NCI-H774 (cell line): Measurements from ENCODE around the gene PI4KA.
A peak's percentile ranks its signal among the peaks of the same experiment; 100 is the strongest.

ENCODE experiments used
- DNase-seq: peaks from one replicate; lab custom pipeline; 2025; lab: John Stamatoyannopoulos, UW

PI4KA gene

DNA sequence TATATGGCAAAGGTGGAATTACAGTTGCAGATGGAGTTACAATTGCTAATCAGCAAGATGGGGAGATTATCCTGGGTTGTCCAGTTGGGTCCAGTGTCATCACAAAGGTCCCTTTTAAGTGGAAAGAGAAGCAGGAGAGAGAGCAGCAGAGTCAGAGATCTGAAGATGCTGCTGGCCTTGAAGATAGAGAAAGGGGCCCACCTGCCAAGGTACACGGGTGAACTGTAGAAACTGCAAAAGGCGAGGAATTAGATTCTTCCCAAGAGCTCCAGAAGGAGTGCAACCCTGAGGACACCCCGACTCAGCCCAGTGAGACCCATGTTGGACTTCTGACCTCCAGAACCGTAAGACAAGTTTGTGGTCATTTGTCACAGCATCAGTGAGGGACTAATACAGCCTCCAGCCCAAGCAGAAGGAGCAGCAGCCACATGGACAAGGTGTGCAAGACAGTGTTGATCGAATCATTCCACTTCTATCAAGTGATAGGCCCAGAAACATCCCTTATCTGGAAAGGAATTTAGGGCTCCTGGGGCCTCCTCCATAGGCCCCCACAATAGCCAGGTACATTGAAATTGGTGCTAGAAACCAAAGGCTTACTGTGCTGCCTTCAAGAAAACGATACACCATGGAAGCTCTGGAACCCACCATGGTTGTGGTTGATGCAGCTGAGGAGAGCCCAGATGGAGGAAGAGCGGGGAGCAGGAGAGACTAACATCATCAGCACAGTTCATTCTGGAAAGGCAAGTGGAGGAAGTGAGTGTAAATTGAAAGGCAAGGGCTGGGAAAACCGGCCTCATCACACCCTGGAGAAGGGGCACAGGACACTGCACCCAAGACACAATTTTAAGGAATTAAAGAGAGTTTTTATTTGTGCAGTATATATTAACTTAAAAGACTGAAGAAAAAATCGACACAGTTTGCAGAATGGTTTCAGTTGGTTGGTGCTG is 23.5 kb upstream of the PI4KA start:
- no peak for DNase-seq

DNA sequence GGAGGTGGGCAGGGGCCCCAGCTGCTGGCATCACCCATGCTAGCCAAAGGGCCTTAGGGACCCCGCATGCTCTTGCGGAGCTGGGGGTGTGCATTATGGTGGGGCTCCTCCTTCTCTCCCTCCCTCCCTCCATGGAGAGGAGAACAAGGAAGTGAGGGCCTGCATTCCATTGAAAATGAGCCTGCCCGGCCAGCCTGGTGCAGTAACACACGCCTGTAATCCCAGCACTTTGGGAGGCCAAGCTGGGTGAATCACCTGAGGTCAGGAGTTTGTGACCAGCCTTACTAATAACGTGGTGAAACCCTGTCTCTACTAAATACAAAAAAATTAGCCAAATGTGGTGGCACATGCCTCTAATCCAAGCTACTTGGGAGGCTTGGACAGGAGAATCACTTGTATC is 22.6 kb upstream of the PI4KA start:
- no peak for DNase-seq

DNA sequence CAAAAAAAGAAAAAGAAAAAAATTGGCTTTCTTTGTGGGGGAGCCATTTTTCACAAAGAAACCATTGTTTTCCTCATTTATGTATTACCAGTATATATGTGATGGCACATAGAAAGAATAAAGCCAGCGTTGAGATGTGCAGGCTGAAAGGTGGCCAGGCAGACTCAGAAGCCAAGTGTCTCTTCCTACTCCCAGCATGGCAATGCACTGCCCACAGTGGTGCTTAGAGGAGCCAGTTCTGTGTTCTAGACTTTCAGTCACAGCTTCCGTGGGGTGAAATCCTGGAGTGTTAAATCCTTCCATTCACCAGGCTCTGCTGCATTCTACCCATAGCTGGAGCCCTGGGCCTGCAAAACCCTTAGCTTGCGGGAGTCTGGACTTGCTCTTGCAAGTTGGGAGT is 19.1 kb upstream of the PI4KA start:
- DNase-seq: no peak

DNA sequence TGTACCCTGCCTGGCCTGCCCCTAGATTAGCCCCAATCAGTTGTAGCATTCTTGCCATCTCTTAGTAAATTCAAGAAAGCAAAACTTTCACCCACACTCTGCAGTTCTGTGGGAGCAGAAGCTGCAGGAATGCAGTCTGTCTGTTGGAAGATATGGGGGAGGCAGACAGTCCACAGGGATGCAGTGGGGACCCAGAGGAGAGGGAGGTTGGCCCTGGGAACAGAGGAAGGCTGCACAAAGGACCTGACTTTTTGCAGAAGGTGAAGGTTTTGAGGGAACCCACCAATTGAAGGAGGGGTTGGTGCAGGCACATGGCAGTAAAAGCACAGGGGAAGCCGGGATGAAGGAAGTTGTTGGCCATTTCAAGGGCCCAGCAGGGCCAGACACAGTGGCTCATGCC is 16.7 kb upstream of the PI4KA start:
- no peak for DNase-seq

DNA sequence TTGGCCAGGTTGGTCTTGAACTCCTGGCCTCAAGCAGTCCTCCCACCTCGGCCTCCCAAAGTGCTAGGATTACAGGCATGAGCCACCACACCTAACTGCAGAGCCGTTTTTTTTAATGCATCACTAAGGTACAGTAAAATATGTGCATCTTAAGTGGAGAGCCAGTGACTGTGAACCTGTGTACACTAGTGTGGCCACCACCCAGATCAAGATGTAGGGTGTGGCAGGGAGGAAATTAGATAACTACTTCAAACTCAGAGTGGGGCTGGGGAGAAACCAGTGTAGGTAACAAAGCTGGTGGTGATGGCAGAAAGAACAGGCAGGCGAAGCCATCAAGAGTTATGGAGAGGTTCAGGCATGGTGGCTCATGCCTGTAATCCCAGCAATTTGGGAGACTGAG is 14.6 kb upstream of the PI4KA start:
- no peak for DNase-seq

DNA sequence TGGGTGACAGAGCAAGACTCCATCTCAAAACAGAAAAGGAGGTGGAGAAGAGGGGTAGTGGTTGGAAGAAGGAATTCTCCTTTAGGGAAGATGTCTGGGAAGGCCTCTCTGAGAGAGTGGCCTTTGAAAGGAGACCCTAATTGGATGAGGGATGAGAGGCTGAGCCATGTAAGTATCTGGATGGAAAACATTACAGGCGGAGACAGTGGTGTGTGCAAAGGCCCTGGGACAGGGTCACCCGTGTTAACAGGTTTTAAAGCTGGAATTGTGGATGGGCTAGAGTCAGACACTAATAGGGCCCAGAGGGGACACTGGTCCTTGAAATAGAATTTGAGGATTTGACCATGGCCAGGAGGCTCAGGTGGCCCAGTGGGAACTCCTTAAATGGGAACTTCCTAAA is 10.6 kb upstream of the PI4KA start:
- DNase-seq: no peak

DNA sequence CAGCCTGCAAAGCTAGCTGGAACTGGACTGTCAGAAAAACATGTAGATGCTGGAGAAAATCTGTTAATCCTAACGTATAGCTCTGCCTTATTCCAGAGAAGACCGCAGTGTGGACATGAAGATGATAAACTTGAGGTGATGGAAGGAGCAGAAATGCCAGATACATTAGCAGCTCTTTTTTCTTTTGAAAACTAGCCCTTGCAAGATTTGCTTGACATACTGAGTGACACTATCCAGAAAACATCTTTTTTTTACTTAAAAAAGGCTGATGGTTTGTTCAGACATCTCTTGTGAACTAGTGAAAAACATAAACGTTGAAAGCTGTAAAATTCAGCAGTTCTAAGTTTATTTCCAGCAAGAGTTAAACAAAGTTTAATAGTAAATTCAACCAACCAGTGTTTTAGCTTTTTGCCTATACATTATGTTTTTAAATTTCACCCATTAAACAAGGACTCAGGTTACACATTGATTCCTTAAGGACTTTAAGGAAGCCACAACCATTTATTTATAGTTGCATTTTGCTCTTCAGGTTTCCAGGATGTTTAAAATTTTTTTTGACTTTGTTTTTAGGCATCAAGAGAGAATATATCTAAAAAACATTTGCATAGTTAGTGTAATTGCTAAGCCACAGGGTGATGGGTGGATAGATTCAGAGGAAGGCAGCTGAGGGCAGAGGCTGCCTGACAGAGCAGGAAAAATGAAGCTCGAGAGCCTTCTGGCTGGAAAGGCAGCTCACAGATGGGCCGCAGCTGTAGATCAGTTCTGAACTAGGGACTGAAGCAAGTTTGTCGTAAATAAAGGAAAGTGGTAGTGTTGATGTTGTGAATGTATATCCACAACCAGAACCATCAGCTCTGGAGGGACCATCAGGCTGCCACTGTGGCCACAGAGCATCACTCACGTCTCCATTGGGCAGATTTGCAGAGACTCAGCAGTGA is 9.7 kb upstream of the PI4KA start:
- DNase-seq: no peak

DNA sequence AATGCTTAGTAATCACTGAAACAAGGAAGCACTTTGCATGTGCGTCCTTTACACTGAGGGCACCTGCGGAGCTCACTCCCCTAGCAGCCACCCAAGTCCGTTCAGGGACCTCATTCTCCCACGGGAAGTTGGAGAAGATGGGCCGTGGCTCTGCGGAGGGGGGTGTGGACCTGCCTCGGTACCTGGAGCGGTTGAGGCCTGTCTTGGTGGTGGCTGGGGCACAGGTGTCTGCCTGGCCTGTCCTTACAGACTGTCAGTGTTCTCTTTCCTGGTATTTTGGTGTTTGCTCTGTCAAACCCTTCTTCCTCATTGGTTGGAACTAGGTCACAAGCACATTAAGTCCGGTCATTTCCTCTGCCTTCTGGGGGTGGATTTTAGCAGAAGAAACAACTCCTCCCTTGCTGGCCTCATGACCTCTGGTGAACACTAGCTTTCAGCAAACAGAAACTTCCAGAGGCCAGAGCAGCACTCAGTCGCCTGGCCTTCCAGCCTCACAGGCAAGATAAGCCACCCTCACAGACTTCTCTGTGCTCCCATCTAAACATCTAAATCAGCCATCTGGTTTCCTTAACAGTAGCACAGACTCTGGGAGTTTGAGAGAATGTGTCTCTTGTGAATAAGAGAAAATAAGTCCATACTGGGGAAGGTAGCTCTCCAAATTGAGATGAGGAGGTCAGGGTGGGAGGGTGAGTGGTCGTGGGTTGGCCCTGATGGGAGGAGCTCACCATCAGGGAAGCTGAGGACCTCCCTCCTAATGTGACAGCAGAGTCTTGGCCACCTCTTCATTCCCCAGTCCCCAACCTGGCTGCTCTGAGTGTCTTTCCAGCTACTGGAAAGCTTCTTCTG is 8.8 kb upstream of the PI4KA start:
- DNase-seq: no peak

DNA sequence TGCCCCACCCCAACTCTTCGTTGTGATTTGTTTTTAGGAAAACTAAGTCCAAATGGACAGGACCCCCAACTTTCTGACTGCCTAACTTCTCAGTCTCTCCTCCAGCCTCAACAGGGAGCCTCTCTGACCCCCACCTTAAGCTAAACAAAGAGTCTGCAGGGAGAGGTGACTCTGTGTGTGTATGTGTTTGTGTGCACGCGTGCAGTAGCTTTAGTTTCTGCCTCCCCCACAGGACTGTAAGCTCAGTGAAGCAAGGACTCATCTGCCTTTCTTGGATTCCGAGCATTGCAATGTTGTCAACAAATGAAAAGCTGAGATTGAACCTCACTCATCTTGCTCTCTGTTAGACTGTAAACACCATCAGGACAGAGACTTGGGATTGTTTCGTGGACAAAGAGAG is 8.1 kb upstream of the PI4KA start:
- no peak for DNase-seq

DNA sequence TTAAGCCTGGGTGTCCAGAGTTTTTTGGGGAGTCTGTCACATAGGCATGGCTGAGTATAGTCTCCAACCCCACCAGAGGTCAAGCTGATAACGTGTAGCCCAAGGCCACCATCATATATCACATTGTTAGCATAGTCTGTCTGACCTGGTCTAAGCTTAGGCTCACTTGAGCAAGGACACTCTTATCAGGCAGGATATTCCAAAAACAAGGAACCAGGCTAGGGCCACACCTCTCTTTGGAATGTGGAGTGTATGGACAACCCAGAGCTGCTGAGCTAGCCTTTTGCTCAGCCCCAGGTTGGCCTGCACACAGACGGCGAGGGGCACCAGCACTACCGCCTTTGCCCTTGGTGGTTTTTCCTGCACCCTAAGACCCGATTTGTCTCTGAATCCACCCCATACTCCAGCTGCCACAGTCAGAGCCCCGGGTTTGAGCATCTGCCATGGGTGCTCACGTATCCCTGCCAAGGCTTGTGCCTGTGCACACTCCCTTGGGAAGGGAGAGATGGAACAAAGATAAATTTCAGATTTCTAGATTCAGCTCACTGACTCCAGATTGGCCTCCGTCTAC is 7.3 kb upstream of the PI4KA start:
- DNase-seq: no peak

DNA sequence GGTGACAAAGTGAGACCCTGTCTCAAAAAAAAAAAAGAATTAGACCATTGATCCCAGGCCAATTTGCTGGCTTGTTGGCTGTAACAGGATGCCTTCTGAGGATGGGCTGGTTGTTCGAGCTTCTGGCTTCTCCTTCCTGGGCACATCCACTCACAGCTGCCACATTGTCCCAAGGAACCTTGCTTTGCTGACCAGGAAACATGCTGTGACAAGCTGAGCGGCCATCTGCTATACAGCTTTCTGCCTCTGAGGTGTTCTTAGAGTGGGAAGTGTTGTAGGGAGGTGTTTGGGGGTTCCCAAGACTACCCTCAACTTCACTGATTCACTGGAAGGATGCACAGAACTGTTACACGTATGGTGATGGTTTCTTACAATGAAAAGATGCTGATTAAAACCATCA is 6.7 kb upstream of the PI4KA start:
- DNase-seq: no peak

DNA sequence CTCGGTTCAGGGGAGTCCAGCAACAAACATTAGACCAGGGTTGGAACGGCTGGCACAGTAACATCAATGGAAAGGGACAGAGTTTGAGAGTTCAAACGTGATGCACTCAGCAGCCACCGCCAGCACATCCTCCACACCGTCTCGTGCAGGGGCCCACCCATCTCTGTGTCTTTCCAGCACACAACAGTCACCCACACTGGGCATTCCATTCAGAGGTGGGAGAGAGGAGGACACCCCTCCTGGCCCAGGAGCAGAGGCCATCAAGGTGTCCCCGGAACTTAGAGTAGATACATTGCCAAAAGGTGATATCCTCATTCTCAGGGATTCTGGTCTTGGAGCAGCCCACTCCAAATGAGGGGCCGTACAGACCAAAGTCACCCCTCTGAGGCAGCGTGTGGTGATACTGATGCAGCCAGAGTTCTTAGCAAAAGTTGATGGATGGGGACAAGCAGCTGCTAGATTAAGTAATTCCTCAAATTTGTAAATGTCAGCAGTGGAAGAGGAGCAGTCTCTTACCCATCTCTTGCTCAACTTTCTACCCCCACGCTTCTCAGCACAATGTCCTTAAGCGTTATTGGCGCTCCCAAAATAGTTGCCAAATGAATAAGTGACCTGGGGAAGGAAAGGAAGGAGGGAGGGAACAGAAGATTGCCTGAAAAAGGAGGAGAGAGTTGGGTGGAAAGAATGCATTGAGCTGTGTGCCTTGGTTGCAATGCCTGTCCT is 5.7 kb upstream of the PI4KA start:
- DNase-seq: no peak

DNA sequence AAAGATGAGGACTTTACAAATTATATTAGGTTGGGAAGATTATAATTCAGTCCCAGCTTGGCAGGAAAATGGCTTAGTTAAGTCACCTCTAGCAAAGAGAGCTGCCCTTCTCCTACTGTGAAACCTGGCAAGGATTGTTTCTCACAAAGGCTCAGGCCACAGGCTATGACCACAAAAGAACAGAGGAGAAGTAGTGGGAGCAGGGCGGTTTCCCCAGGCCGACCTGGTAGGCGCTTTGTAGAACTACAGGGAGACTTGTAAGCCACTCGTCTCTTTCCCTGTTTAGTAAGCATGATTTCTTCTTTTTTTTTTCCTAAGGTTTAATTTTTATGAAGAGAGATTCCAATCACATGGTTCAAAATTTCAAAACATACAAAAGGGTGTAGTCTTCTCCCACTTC is 4.8 kb upstream of the PI4KA start:
- no peak for DNase-seq

DNA sequence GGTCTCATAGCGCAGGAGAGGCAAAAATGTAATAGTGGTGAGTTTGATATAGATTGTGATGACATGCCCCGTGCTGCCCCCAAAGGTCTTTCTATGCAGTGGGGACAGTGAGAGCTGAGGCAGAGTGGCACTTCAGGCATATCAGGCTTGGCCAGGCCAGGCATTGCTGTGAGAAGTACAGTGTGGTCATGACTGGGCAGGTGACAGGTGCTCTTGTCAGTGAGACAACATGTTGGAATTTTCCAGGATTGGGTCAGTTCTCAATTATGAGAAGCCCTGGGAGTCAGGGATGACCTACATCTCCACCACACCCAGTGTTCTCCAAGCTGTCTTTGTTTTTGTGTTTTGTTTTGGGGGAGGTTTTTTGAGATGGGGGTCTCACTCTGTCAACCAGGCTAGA is 3.9 kb upstream of the PI4KA start:
- no peak for DNase-seq

DNA sequence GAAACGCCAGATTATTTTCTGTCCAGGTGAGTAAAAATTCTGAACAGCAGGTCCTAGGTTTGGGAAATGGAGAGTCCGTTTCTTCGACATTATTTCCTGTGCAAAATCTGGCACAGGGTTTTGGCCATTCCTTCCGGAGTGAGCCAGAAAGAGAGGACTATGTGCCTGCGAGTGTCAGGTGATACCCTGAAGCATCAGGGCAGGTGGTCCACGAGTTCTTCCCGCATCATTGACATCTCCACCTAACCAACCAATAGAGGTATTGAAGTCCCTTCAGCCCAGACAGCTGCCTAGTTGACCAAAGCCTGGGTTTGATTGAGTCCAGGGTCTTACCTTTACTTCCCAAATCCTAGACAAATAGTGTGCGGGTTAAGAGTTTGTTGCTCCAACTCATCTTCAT is 1.0 kb upstream of the PI4KA start:
- no peak for DNase-seq

DNA sequence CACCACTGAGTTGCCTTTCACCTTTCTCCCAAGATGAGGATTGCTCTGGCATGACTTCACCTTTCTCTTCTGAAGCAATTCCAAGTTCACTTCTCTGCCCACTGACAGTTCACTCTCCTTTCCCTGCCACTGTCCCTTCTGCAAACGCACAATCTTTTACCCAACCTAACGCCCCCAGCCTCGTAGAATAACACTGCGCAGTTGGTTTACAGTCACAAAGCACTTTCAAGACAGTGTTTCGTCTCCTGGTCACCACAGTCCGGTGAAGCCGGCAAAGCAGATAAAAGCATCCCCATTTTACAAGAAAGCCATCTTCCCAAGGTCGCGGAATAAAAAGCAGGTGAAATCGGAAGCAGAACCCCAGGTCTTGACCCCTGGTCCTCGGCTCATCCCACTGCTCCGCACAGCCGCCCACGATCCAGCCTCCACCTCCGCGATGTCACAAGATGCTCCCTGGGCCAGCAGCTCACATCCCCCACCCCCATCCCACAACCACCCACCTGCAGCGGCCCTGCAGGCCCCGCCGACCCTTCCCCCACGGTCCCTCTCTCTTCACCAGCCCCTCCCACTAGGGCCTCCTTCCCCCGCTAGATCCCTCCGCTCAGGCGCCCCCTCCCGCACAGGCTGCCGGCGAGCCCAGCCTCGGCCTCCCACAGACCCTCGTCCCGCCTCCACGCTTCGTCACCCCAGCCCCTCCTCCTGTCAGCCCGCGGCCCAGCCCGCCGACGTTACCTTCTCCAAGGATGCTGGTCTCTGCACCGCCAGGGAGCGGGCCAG is 585 bp downstream of the PI4KA start:
- peak; percentile 81 for DNase-seq

DNA sequence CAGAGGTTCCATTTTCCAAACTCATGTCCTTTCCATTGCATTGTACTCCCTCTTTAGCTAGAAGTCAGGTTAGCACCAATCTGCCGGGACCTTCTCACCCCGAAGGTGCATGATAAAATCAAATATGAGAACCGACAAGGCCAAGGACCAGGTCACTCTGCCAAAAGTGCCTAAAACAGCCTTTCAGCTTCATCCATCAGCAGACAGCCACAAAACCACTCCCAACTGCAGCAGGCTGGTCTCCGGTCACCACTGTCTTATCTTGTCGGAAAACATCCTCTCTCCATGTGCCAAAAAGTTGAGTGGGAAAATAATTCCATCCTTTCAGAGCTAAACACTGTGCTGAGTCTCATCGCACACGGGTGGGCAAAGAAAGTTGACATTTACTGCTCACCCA is 1.4 kb downstream of the PI4KA start:
- DNase-seq: no peak

DNA sequence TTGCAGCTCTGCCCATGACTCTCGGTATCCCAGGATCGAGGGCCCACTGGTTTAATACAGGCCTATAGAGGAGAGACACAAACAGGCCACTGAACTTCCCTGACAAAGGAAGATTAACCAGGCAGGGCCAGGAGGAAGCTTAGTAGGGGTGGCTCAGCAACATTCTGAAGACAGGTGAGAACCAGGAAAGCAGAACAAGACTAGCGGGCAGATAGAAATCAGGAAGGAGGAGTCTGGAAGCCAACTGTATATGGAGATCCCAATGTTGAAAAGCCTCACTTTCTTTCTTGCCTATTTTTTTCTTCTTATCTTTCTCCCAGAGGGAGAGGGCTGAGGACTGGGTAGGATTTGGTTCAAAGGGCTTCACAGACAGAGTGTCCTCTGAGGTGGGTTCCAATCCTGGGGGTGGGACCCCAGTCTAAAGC is 5.4 kb downstream of the PI4KA start:
- no peak for DNase-seq

DNA sequence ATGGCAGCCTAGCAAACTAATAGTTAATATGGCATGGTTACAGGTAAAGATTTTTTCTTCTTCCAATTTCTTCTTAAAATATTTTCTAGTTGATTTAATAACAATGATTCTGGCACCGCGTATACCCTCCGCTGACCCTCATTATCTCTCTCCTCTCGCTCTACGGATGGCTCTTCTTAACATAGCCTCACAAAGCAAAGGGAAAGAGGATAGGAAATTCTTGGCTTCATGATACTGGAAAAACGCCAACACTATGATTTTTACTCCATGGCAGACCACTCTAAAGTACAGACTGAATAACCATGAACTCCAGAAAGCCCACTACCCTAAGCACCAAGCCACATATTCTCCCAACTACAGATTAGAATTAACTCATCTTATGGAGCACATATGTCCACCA is 6.1 kb downstream of the PI4KA start:
- no peak for DNase-seq

DNA sequence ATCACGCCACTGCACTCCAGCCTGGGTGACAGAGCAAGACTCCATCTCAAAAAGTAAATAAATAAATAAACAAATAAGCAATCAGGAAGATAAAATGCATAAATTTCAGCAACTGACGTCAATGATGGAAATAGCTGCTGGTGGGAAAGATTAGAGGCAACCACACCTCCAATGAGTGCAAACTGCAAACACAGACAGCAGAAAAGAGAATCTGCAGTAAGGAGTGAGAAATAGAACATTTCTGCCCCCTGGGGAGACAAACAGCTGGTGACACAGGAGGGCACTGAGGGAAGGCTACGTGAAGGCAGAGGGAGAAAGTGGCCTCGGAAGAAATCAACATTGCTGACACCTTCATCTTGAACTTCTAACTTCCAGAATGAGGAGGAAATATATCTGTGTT is 6.5 kb downstream of the PI4KA start:
- no peak for DNase-seq
